ENCODE measurements around the gene ADAMTS2. TPM values are rescaled to one million over a fixed set of nuclear protein-coding genes. Genes with fewer than 3 reads are reported as not detected.

ADAMTS2 gene
- total and polyA plus RNA-seq, 2 of the 8 experiments (the other 6 are each of a cell fraction or from before 2014, with no cell fraction given), result 6.6 to 7.3 TPM

DNA sequence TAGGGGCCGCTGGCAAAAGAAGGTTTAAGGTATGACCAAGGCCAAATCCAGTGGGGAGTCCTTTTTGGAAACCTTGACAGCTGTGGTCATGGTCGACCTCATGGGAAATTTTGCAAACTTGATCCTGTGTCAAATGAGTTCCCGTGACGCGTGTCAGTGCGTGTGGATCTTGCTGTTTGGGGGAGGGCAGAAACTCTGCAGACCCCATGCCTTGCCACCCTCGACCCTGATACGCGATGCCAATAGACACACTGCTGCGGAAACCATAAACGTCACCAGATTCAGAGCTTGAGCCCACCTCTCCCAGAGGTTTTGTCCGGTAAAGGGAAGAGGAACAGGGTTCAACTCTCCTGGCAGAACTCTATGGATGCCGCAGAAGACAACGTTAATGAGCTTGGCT, 104.7 kb downstream of the ADAMTS2 start (continued):
- no peak for TF ChIP-seq RXRA (IDR thresholded peaks at IDR 0.05; ENCODE audit: insufficient read depth, low read depth, low read length)
- TF ChIP-seq CEBPB (IDR thresholded peaks at IDR 0.05; ENCODE audit: low read depth, low read length), result no peak
- no peak for TF ChIP-seq CHD2 (IDR thresholded peaks at IDR 0.05; ENCODE audit: low read length)
- no peak for TF ChIP-seq TBP (IDR thresholded peaks at IDR 0.05; ENCODE audit: low read depth, low read length)
- TF ChIP-seq, protein P1, sequence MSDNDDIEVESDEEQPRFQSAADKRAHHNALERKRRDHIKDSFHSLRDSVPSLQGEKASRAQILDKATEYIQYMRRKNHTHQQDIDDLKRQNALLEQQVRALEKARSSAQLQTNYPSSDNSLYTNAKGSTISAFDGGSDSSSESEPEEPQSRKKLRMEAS (IDR thresholded peaks at IDR 0.05), result no peak
- no peak for TF ChIP-seq POLR2A (IDR thresholded peaks at IDR 0.05; ENCODE audit: control extremely low read depth in 1 of 2, low read depth in 2 of 2, low read length in 2 of 2)
- TF ChIP-seq KDM1A (IDR thresholded peaks at IDR 0.05; ENCODE audit: borderline replicate concordance, low read length), result no peak
